Effector memory CD4-positive, alpha-beta T cell (primary cell): ENCODE data around the gene RABGGTA.
"Not testable (repeated sequence)": the region's sequence is repeated elsewhere in the genome, so short reads cannot be mapped to it uniquely, and the experiment has no call there.

Experiments
- DNase-seq, 3 donors: peaks; one replicate each; pipeline ENCODE4 v3.0.0-alpha.2; 2020
- H3K27ac ChIP-seq: 2 replicates; pipeline ENCODE4 v1.7.0; 2013; ENCODE audit warnings: mild to moderate bottlenecking, low read length, moderate library complexity; ENCODE audit not compliant: insufficient read depth, poor library complexity, severe bottlenecking
- H3K27me3 ChIP-seq: replicated peaks from 2 replicates; pipeline ENCODE4 v1.7.0; 2013; ENCODE audit warnings: mild to moderate bottlenecking, low read length; ENCODE audit not compliant: insufficient read depth, control insufficient read depth, poor library complexity, severe bottlenecking
- H3K36me3 ChIP-seq: 2 replicates; pipeline ENCODE4 v1.7.0; 2013; ENCODE audit warnings: mild to moderate bottlenecking, low read length, moderate library complexity; ENCODE audit not compliant: control insufficient read depth, insufficient read depth
- H3K4me1 ChIP-seq: 2 replicates; pipeline ENCODE4 v1.7.0; 2013; ENCODE audit warnings: low read length, mild to moderate bottlenecking; ENCODE audit not compliant: control insufficient read depth, insufficient read depth, poor library complexity, severe bottlenecking
- H3K4me3 ChIP-seq: 2 replicates; pipeline ENCODE4 v1.7.0; 2013; ENCODE audit warnings: low read length, low read depth, mild to moderate bottlenecking; ENCODE audit not compliant: insufficient read depth, poor library complexity, severe bottlenecking
- H3K9me3 ChIP-seq: 2 replicates; pipeline ENCODE4 v1.7.0; 2013; ENCODE audit warnings: mild to moderate bottlenecking, low read length, moderate library complexity; ENCODE audit not compliant: control insufficient read depth

RABGGTA gene

DNA sequence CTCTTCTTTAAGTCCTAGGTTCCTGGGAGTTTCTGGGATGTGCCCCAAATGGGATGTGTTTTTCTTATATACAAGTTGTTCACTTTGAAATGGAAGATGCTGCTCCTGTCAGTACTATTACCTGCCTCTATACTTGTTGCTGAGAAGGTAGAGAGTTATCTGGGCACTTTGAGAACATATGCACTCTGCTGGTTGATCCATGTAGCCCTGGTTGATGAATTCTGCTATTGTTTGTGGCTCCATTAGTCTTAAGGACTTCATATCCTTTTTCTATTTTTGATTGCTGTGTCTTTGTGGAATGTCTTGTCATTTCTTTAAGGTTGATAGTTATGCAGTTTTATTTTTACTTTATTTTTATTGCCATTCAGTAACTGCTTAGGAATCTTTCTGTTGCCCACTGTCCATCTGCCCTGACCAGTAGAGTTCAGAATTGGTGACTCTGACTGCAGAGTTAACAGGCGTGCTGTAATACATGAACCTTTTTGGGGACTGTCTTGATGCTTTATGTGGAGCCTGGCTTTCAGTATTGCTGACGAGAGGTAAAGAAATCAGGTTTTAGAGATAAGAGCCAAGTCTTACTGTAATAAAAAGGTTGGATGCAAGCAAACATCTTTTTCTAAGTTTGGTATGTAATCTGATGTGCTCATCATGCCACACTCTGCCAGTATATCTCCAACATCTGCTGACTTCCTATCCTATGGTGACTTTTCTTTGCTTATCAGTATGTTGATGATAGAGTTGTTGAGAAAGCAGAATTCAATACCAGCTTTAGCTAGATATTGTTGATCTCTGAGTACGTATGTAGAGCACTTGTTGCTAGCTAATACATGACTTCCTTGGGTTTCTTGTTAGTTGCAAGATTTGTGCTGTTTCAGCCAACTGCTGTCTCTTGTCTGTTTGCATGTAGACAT, 37.0 kb downstream of the RABGGTA start:
- Histone ChIP-seq H3K27me3 (no peaks in the 10 kb centered on the region), H3K4me3 (no peak overlapping the region), H3K36me3 (peaks cover 37% of the 10 kb centered on the region), H3K9me3 (no peaks in the 10 kb centered on the region), H3K27ac (peak overlapping the region; percentile 83), H3K4me1 (peaks cover 34% of the 10 kb centered on the region)
- no peak for DNase-seq

GRCh38 chr14:24233538-24233866, 37.9 kb downstream of the RABGGTA start:
- Histone ChIP-seq H3K9me3 (no peaks in the 10 kb centered on the region), H3K36me3 (peaks cover 30% of the 10 kb centered on the region)
- DNase-seq, result no peak

DNA sequence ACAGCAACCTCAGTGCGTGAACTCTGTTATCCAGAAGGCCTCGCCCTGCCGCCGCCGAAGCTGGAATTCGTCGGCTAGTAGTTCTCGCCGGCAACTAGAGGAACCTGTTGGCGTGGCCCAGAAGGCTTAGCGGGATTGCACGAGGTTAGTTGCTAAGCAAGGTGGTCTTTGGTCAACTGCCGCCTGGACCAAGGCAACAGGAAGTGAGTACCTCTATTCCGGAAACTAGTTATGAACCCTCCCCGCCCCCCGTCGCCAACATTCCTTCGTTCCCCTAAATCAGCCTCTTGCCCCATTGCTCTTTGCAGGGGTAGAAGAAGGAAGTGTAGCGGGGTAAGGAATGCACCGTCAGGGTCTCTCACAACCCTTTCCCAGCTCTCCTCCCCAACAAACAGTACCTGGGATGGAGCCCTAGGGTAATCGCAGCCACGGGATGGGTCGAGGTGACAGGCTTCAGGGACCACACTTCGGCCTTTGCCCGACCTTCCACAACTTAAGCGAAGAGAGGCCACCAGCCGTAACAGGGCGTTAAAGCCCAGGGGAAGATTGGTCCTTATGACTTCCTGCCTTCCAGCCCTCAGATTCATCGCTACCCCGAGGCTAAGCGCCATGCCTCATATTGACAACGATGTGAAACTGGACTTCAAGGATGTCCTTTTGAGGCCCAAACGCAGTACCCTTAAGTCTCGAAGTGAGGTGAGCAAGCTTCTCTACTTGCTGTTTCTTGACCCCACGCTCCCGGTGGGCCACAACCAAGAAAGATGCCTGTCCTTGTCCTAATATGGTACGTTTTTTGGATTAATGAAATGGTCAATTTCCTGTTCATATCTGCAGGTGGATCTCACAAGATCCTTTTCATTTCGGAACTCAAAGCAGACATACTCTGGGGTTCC, 38.5 kb downstream of the RABGGTA start, which contains the start of gene GMPR2:
Gene GMPR2, plus strand, starts transcription at position 285 of the 893 bp plus-strand sequence. Its CDS starts 325 bp downstream, at position 610.
- no peak for DNase-seq
- H3K9me3 ChIP-seq, result no peaks in the 10 kb centered on the region

More at GRCh38 chr14:24233538-24233866, 37.9 kb downstream of the RABGGTA start:
- Histone ChIP-seq H3K27ac (peak overlapping the region; percentile 83), H3K27me3 (no peaks in the 10 kb centered on the region), H3K4me1 (peaks cover 28% of the 10 kb centered on the region), H3K4me3 (peak overlapping the region; percentile 98)

GRCh38 chr14:24232121-24232644, 39.2 kb downstream of the RABGGTA start, which contains the start of gene NEDD8:
Gene NEDD8, minus strand, starts transcription at chr14:24232367. Its CDS starts 100 bp downstream, at chr14:24232267.
- Histone ChIP-seq H3K9me3 (no peaks in the 10 kb centered on the region), H3K27me3 (no peaks in the 10 kb centered on the region), H3K4me3 (peak within 1 kb of the TSS; percentile 98), H3K27ac (peak within 1 kb of the TSS; percentile 83), H3K4me1 (peaks cover 28% of the 10 kb centered on the region), H3K36me3 (peaks cover 17% of the 10 kb centered on the region)
- DNase-seq, result peak; percentile 78 to 85 (median 84)

More for the DNA sequence above, 38.5 kb downstream of the RABGGTA start, which contains the start of gene GMPR2:
- H3K4me3 ChIP-seq, result peak within 1 kb of the TSS; percentile 98
- no peaks in the 10 kb centered on the region for H3K27me3 ChIP-seq
- H3K36me3 ChIP-seq, result peaks cover 24% of the 10 kb centered on the region
- peaks cover 28% of the 10 kb centered on the region for H3K4me1 ChIP-seq
- peak within 1 kb of the TSS; percentile 83 for H3K27ac ChIP-seq

DNA sequence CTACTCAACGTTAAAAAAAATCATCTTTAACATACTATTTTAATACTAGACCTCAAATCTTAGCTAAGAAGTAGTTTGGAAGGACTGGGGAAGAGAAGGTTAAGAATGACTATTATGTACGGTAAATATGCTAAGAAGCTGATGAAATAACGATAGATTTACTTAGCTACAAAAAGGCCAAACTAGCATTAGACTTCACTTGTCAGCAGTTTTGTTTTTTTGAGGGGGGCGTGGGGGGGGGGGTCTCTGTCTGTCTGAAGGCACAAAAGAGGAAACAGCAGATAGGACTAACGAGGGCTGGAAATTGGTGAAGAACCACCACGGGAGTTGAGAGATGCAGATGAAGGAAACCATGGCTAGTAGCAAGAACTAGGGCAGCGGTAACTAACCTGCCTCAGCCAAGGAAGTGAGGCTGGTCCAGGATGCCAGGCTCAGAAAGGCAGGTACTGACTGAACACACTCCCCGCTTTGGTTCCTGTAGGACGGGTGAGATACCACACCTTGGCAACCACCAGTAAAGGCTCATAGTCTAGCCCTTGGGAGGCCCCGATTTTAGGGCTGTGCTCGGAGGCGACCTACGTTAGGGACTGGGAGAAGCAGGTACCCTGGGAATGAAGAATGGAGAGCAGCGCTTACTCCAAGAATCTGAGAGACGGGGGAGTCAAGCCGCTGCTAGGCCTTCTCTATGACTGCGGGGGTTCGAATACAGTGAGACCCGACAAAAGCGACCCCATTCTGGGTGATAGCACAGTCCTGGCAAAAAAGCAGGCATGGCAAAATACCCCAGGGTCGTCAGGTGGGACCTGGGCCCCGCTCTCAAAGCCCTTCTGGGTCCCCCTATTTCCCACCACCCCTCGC, 39.9 kb downstream of the RABGGTA start:
- peaks cover 28% of the 10 kb centered on the region for H3K4me1 ChIP-seq
- peak overlapping the region; percentile 83 for H3K27ac ChIP-seq
- no peaks in the 10 kb centered on the region for H3K9me3 ChIP-seq
- no peaks in the 10 kb centered on the region for H3K27me3 ChIP-seq
- DNase-seq, result peak in 2 of 3 donors; percentile 9 to 11
- H3K4me3 ChIP-seq, result peak overlapping the region; percentile 98
- H3K36me3 ChIP-seq, result peaks cover 10% of the 10 kb centered on the region

GRCh38 chr14:24228902-24229301, 42.5 kb downstream of the RABGGTA start:
- Histone ChIP-seq H3K27me3 (no peaks in the 10 kb centered on the region), H3K36me3 (no peaks in the 10 kb centered on the region), H3K27ac (no peak overlapping the region), H3K9me3 (no peaks in the 10 kb centered on the region), H3K4me1 (peaks cover 22% of the 10 kb centered on the region), H3K4me3 (no peak overlapping the region)
- no peak for DNase-seq

- Histone ChIP-seq H3K4me1 (peaks cover 6% of the 10 kb centered on the region), H3K27me3 (no peaks in the 10 kb centered on the region), H3K27ac (no peak overlapping the region), H3K9me3 (no peaks in the 10 kb centered on the region), H3K36me3 (no peaks in the 10 kb centered on the region), H3K4me3 (no peak overlapping the region)
- DNase-seq, result no peak
Measured at GRCh38 chr14:24226473-24226872, 44.9 kb downstream of the RABGGTA start.

GRCh38 chr14:24224618-24225071, 46.8 kb downstream of the RABGGTA start:
- Histone ChIP-seq H3K4me3 (no peak overlapping the region), H3K36me3 (no peaks in the 10 kb centered on the region), H3K9me3 (no peaks in the 10 kb centered on the region), H3K27ac (no peak overlapping the region), H3K27me3 (no peaks in the 10 kb centered on the region), H3K4me1 (no peaks in the 10 kb centered on the region)
- no peak for DNase-seq

DNA sequence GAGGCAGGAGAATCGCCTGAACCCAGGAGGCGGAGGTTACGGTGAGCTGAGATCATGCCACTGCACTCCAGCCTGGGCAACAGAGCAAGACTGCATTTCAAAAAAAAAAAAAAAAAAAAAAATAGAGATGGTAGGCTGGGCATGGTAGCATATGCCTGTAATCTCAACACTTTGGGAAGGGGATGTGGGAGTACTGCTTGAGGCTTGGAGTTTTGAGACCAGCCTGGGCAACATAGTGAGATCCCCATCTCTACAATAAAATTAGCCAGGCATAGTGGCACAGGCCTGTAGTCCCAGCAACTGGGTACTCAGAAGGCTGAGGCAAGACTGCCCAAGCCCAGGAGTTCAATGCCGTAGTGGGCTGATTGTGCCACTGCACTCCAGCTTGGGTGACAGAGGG, 48.4 kb downstream of the RABGGTA start:
- not testable (repeated sequence) for H3K4me1 ChIP-seq, H3K36me3 ChIP-seq, H3K27ac ChIP-seq, H3K27me3 ChIP-seq, DNase-seq, H3K4me3 ChIP-seq, H3K9me3 ChIP-seq
